Tibial artery (tissue), 4 donors: Measurements from ENCODE around the gene TRAPPC12.

ENCODE experiments used
- DNase-seq, 2 donors: peaks; one replicate each; pipeline ENCODE4 v3.0.0-alpha.2; 2019
- H3K27ac ChIP-seq, 2 donors: fragments of 200-600 bp; sonication (generic) in 1 of 2; 1 replicate in 1 of 2; 2 replicates in 1 of 2; pipeline ENCODE4 v1.5.1; 2018 to 2019; ENCODE audit warnings: mild to moderate bottlenecking in 1 of 2
- H3K27me3 ChIP-seq, 2 donors: fragments of 200-600 bp; sonication (generic) in 1 of 2; one replicate each; pipeline versions ENCODE4 v1.5.1 to v1.6.0; 2016 to 2019
- H3K36me3 ChIP-seq, 3 donors: fragments of 200-600 bp; sonication (generic) in 2 of 3; one replicate each; pipeline ENCODE4 v1.5.1; 2016 to 2019; ENCODE audit warnings: mild to moderate bottlenecking in 2 of 3
- H3K4me1 ChIP-seq, 4 donors: fragments of 200-600 bp; sonication (generic) in 2 of 4; 1 replicate in 3 of 4; 2 replicates in 1 of 4; pipeline ENCODE4 v1.5.1; 2016 to 2019
- H3K4me3 ChIP-seq, 2 donors: fragments of 200-600 bp; sonication (generic) in 1 of 2; 1 replicate in 1 of 2; 2 replicates in 1 of 2; pipeline ENCODE4 v1.5.1; 2018 to 2019; ENCODE audit warnings: mild to moderate bottlenecking in 2 of 2
- H3K9me3 ChIP-seq, 3 donors: fragments of 200-600 bp; sonication (generic) in 1 of 3; one replicate each; pipeline ENCODE4 v1.5.1; 2016 to 2019
- intact Hi-C: fragments of 100-400 bp; cut with DNase I; formaldehyde crosslinking; loops from one replicate; pipeline ENCODE4 v1.15.0; 2023; ENCODE audit warnings: low total_unique reads
- TF ChIP-seq, protein P1 (sequence below), 2 experiments: fragments of 200-600 bp in 1 of 2; fragments of 450-650 bp in 1 of 2; IDR thresholded peaks; one replicate each; pipeline ENCODE4 v1.5.1; 2017 to 2019; ENCODE audit warnings: antibody characterized with exemption in 2 of 2, mild to moderate bottlenecking in 1 of 2, moderate library complexity in 1 of 2

The TRAPPC12 gene

DNA sequence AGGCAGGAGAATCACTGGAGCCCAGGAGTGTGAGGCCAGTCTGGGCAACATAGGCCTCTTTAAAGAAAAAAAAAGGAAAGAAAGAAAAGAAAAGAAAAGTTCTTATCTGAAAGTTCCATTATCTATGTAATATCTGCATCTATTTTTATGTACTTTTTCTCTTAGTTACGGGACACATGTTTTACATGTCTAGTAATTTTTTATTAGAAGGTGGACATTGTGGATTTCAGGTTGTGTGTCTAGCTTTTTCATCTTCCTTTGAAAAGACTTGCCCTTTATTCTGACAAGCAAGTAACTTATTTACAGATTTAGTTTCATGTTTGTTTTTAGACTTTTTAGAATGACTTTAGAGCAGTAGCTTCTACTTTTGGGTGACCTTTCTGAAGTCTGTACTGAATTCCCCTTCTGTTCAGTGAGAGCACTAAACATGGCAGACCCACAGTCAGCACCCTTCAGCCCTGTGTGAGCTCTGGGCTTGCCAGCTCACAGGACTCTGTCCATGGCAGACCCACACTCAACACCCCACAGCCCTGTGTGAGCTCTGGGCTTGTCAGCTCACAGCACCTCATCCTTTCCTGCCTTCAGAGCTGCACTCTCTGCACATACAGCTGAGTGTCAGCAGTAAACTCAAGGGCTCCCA, 17.5 kb downstream of the TRAPPC12 start:
- Histone ChIP-seq H3K27ac (no peak overlapping the region), H3K9me3 (peaks cover 4 to 21% (median 18%) of the 10 kb centered on the region in 3 donors), H3K4me3 (no peak overlapping the region), H3K27me3 (no peaks in the 10 kb centered on the region), H3K36me3 (peaks cover 54 to 72% (median 65%) of the 10 kb centered on the region in 3 donors), H3K4me1 (no peaks in the 10 kb centered on the region)
- TF ChIP-seq, protein P1, sequence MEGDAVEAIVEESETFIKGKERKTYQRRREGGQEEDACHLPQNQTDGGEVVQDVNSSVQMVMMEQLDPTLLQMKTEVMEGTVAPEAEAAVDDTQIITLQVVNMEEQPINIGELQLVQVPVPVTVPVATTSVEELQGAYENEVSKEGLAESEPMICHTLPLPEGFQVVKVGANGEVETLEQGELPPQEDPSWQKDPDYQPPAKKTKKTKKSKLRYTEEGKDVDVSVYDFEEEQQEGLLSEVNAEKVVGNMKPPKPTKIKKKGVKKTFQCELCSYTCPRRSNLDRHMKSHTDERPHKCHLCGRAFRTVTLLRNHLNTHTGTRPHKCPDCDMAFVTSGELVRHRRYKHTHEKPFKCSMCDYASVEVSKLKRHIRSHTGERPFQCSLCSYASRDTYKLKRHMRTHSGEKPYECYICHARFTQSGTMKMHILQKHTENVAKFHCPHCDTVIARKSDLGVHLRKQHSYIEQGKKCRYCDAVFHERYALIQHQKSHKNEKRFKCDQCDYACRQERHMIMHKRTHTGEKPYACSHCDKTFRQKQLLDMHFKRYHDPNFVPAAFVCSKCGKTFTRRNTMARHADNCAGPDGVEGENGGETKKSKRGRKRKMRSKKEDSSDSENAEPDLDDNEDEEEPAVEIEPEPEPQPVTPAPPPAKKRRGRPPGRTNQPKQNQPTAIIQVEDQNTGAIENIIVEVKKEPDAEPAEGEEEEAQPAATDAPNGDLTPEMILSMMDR (IDR thresholded peaks at IDR 0.05), result no peak
- intact Hi-C loops, result no loop called here
- DNase-seq, result no peak

DNA sequence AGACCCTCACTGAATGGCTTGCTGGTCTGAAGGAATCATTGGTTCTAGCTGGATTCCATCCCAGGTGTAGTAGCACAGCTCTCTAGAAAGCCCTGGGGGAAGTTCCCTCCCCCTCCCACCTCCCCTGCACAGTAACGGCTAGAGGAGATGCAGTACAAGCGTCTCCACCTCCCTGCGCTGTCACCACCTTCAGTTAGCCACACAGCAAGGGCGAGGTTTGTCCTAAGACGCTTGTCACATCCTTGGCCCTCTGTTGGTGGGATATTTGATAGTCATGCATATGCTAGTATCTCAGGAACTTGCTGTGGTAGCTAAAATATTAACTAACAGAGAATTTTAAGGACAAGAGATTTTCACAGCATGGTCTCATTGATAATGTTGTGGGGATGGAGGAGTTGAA, 19.4 kb downstream of the TRAPPC12 start:
- peaks cover 4 to 21% (median 18%) of the 10 kb centered on the region in 3 donors for H3K9me3 ChIP-seq
- H3K36me3 ChIP-seq, result peaks cover 53 to 69% (median 67%) of the 10 kb centered on the region in 3 donors
- intact Hi-C loops, result no loop called here
- H3K4me1 ChIP-seq, result no peaks in the 10 kb centered on the region
- H3K4me3 ChIP-seq, result no peak overlapping the region
- H3K27me3 ChIP-seq, result no peaks in the 10 kb centered on the region
- TF ChIP-seq, protein P1 (IDR thresholded peaks at IDR 0.05), result no peak
- no peak for DNase-seq
- H3K27ac ChIP-seq, result no peak overlapping the region

GRCh38 chr2:3399381-3399780, 19.9 kb downstream of the TRAPPC12 start:
- Histone ChIP-seq H3K36me3 (peaks cover 51 to 63% (median 61%) of the 10 kb centered on the region in 3 donors), H3K9me3 (peaks cover 4 to 21% (median 18%) of the 10 kb centered on the region in 3 donors), H3K27ac (no peak overlapping the region), H3K27me3 (no peaks in the 10 kb centered on the region), H3K4me3 (no peak overlapping the region), H3K4me1 (no peaks in the 10 kb centered on the region)
- intact Hi-C loops, result no loop called here
- no peak for DNase-seq
- TF ChIP-seq, protein P1 (IDR thresholded peaks at IDR 0.05), result no peak

- no peaks in the 10 kb centered on the region for H3K27me3 ChIP-seq
- intact Hi-C loops, result no loop called here
- DNase-seq, result no peak
- peaks cover 4 to 21% (median 18%) of the 10 kb centered on the region in 3 donors for H3K9me3 ChIP-seq
- no peaks in the 10 kb centered on the region for H3K4me1 ChIP-seq
- no peak overlapping the region for H3K4me3 ChIP-seq
- no peak overlapping the region for H3K27ac ChIP-seq
- TF ChIP-seq, protein P1 (IDR thresholded peaks at IDR 0.05), result no peak
- peaks cover 48 to 61% (median 57%) of the 10 kb centered on the region in 3 donors for H3K36me3 ChIP-seq
Observed at GRCh38 chr2:3399829-3400228, 20.3 kb downstream of the TRAPPC12 start.

- intact Hi-C loops, result no loop called here
- Histone ChIP-seq H3K9me3 (no peaks in the 10 kb centered on the region), H3K36me3 (peaks cover 15 to 49% (median 32%) of the 10 kb centered on the region in 3 donors), H3K27ac (no peak overlapping the region), H3K27me3 (no peaks in the 10 kb centered on the region), H3K4me3 (no peak overlapping the region), H3K4me1 (peaks cover 0 to 4% (median 0%) of the 10 kb centered on the region in 4 donors)
- DNase-seq, result no peak
- TF ChIP-seq, protein P1 (IDR thresholded peaks at IDR 0.05), result no peak
Observed at GRCh38 chr2:3403587-3404334, 24.3 kb downstream of the TRAPPC12 start.
